ENCODE measurements around the gene MRC2. TPM values are rescaled to one million over a fixed set of nuclear protein-coding genes. Genes with fewer than 3 reads are reported as not detected.

MRC2 gene
- total and polyA plus RNA-seq, 2 of the 13 experiments (the other 11 are each of a cell fraction or from before 2014, with no cell fraction given), result not detected

- TF ChIP-seq ZNF609 (CRISPR knock-in tag; IDR thresholded peaks at IDR 0.05; ENCODE audit: borderline replicate concordance) (no peak), CC2D1A (CRISPR knock-in tag; IDR thresholded peaks at IDR 0.05) (no peak), NPAS2 (CRISPR knock-in tag; IDR thresholded peaks at IDR 0.05; ENCODE audit: borderline replicate concordance) (no peak)
Observed at GRCh38 chr17:62738281-62738680, 110.8 kb downstream of the MRC2 start (continued).

GRCh38 chr17:62739645-62740388, 112.3 kb downstream of the MRC2 start:
- in situ Hi-C loops (cut with HindIII; ENCODE audit: extremely low pct_ligation_motif_present, low pct_unique_long_range_greater_than_20kb), result no loop called here
- Histone ChIP-seq H4K20me1 (ENCODE audit: insufficient read depth, low read length) (no peaks in the 10 kb centered on the region), H3K4me3 (replicated peaks in 1 of 3; ENCODE audit: insufficient read depth in 1 of 3, low read depth in 2 of 3, low read length in 3 of 3) (no peak overlapping the region), H3K4me1 (ENCODE audit: insufficient read depth, low read length) (no peaks in the 10 kb centered on the region), H3K36me3 (replicated peaks in 1 of 2; ENCODE audit: control insufficient read depth in 1 of 2, insufficient read depth in 2 of 2, low read length in 2 of 2) (no peaks in the 10 kb centered on the region), H3K27me3 (ENCODE audit: control insufficient read depth in 1 of 2, insufficient read depth in 2 of 2, low read length in 2 of 2) (peaks cover 5 to 50% of the 10 kb centered on the region in 2 experiments), H3K27ac (ENCODE audit: extremely low read length, insufficient read depth, low read length) (no peak overlapping the region), H3K4me2 (ENCODE audit: low read depth, low read length) (no peak overlapping the region), H3K79me2 (ENCODE audit: insufficient read depth, low read length) (no peaks in the 10 kb centered on the region), H3K9me3 (ENCODE audit: low read length) (no peaks in the 10 kb centered on the region), H2AFZ (ENCODE audit: low read length) (no peak overlapping the region), H3K9ac (ENCODE audit: insufficient read depth, low read depth, low read length) (no peak overlapping the region)
- POLR2A ChIA-PET, result no interaction called here
- DNase-seq (ENCODE audit: low spot score) (no peak), ATAC-seq (no peak), FAIRE-seq (no peak)
- BruUV-seq (replicated peaks), result no TSS peak
- intact Hi-C loops (cut with micrococcal nuclease; ENCODE audit: unreplicated experiment), result no loop called here
- WGBS (ENCODE audit: low lambda C conversion rate), result 48% methylated on average over 15 of the region's 16 CpGs
- CTCF ChIA-PET (ENCODE audit: low intra/inter-chr PET ratio, low total read pairs), result no interaction called here
- TF ChIP-seq ZSCAN29 (CRISPR knock-in tag; conservative IDR thresholded peaks at IDR 0.05) (no peak), RBM22 (optimal IDR thresholded peaks at IDR 0.05; ENCODE audit: low read length) (no peak), GMEB2 (CRISPR knock-in tag; IDR thresholded peaks at IDR 0.05; ENCODE audit: low read depth) (no peak), ZNF530 (CRISPR knock-in tag; IDR thresholded peaks at IDR 0.05; ENCODE audit: low read depth) (no peak), TIGD3 (CRISPR knock-in tag; IDR thresholded peaks at IDR 0.05; ENCODE audit: borderline replicate concordance) (no peak), ZNF768 (CRISPR knock-in tag; IDR thresholded peaks at IDR 0.05) (no peak), ZNF788 (CRISPR knock-in tag; IDR thresholded peaks at IDR 0.05; ENCODE audit: borderline replicate concordance) (no peak), ZBTB3 (CRISPR knock-in tag; IDR thresholded peaks at IDR 0.05; ENCODE audit: borderline replicate concordance, low read depth) (no peak), KDM3A (CRISPR knock-in tag; IDR thresholded peaks at IDR 0.05; ENCODE audit: low read depth) (no peak), MAFK (conservative IDR thresholded peaks at IDR 0.05 in 1 of 2, IDR thresholded peaks at IDR 0.05 in 1 of 2; ENCODE audit: low read length in 2 of 2) (no peak), ZNF101 (CRISPR knock-in tag; IDR thresholded peaks at IDR 0.05; ENCODE audit: borderline replicate concordance, low read depth) (no peak)

All from HepG2 (cell line).